ENCODE measurements around the gene HIP1. TPM values are rescaled to one million over a fixed set of nuclear protein-coding genes. Genes with fewer than 3 reads are reported as not detected.
A peak's percentile ranks its signal among the peaks of the same experiment; 100 is the strongest.
"Not testable (repeated sequence)": the region's sequence is repeated elsewhere in the genome, so short reads cannot be mapped to it uniquely, and the experiment has no call there.

HIP1 gene
- total RNA-seq, 1 experiment from 2014 or later = 11.1 TPM

- DNase-seq (ENCODE audit: unreplicated experiment); BruUV-seq (replicated peaks); POLR2A ChIA-PET; H3K27ac Mint-ChIP-seq (ENCODE audit: low read depth, unreplicated experiment); H3K9me3 Mint-ChIP-seq (ENCODE audit: unreplicated experiment); H3K4me3 Mint-ChIP-seq (ENCODE audit: unreplicated experiment); H3K4me1 Mint-ChIP-seq (ENCODE audit: insufficient read depth, unreplicated experiment); CTCF ChIA-PET; H3K27me3 Mint-ChIP-seq (ENCODE audit: insufficient read depth, unreplicated experiment); intact Hi-C loops (cut with micrococcal nuclease): not testable (repeated sequence)
- H3K36me3 Mint-ChIP-seq (ENCODE audit: insufficient read depth, unreplicated experiment) = peaks cover 19% of the 10 kb centered on the region
These were observed 246.7 kb downstream of the HIP1 start, which contains the start of gene SPDYE5 for GRCh38 chr7:75492020-75492419. TSS of gene SPDYE5 (plus strand) at chr7:75492320. CDS start at chr7:75494048, 1,728 bp downstream.

GRCh38 chr7:75485979-75486643 is 252.6 kb downstream of the HIP1 start, which contains the start of gene POM121C:
TSS of gene POM121C (minus strand) at chr7:75486299. CDS start at chr7:75441496, 44,803 bp downstream.
- H3K36me3 Mint-ChIP-seq (ENCODE audit: insufficient read depth, unreplicated experiment) = peaks cover 33% of the 10 kb centered on the region
- peak within 1 kb of the TSS; percentile 90 for H3K27ac Mint-ChIP-seq (ENCODE audit: low read depth, unreplicated experiment)
- POLR2A ChIA-PET = interaction anchor here (0.7 to 1.3 kb wide), 2 partner anchors 44 to 390 kb away, joined by 3 read pairs; no protein-coding TSS in a partner anchor
- CTCF ChIA-PET = interaction anchor here (0.6 to 1.2 kb wide), 3 partner anchors 47 to 276 kb away, joined by 3 to 5 read pairs (median 4); no protein-coding TSS in a partner anchor
- H3K9me3 Mint-ChIP-seq (ENCODE audit: unreplicated experiment); BruUV-seq (replicated peaks); H3K27me3 Mint-ChIP-seq (ENCODE audit: insufficient read depth, unreplicated experiment); intact Hi-C loops (cut with micrococcal nuclease); H3K4me1 Mint-ChIP-seq (ENCODE audit: insufficient read depth, unreplicated experiment): not testable (repeated sequence)
- H3K4me3 Mint-ChIP-seq (ENCODE audit: unreplicated experiment) = peak within 1 kb of the TSS; percentile 96
- peak; percentile 88 for DNase-seq (ENCODE audit: unreplicated experiment)

DNA sequence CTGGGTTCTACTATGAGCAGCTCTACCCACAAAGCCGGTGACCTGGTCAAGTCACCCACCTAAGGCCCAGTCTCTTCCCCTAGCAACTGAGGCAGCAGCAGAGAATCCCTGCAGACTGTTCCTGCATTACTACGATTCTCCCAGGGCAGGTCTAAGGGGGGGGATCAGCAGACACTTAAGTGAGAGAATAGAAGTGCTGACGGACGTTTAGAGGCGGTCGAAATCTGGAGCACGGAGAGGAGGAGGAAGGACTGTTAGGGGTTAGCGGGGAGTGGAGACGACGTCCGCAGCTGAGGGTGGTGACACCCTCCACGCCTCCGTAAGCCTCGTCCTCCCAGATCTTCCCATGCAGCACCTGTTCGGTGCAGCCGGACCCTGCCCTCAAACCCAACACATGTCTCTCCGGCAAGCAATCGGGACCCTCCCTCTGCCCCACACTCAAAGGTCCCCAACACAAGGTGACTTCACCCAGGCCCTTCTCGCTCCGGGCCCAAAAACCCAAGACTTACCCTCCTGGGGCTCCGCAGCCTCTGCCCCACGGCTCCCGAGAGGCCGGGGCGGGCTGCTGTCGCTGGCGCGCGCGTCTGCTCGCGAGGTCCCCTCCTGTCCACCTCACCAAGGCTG is 253.3 kb downstream of the HIP1 start:
- H3K27me3 Mint-ChIP-seq (ENCODE audit: insufficient read depth, unreplicated experiment); BruUV-seq (replicated peaks); H3K4me1 Mint-ChIP-seq (ENCODE audit: insufficient read depth, unreplicated experiment); intact Hi-C loops (cut with micrococcal nuclease); H3K9me3 Mint-ChIP-seq (ENCODE audit: unreplicated experiment): not testable (repeated sequence)
- Mint-ChIP-seq H3K27ac (ENCODE audit: low read depth, unreplicated experiment) (peak overlapping the region; percentile 90), H3K4me3 (ENCODE audit: unreplicated experiment) (peak overlapping the region; percentile 96), H3K36me3 (ENCODE audit: insufficient read depth, unreplicated experiment) (peaks cover 33% of the 10 kb centered on the region)
- ChIA-PET CTCF (interaction anchor here (1.2 kb wide), 1 partner anchor 273 kb away, joined by 5 read pairs; no protein-coding TSS in a partner anchor), POLR2A (interaction anchor here (0.7 to 1.3 kb wide), 2 partner anchors 44 to 391 kb away, joined by 3 read pairs; no protein-coding TSS in a partner anchor)
- peak; percentile 5 for DNase-seq (ENCODE audit: unreplicated experiment)

Other genes with a start within 250 kb of the HIP1 start
- 0.12 and 0.16 TPM in 2 replicates for gene SPDYE5, start 246.6 kb downstream of the HIP1 start, total RNA-seq (2022)
- gene CCL26, start 33.3 kb upstream of the HIP1 start, total RNA-seq (2022) = not detected in 2 replicates
- gene CCL24, start 74.9 kb upstream of the HIP1 start, total RNA-seq (2022) = not detected in 2 replicates
- 36.1 and 38.6 TPM in 2 replicates for gene RHBDD2, start 140.1 kb upstream of the HIP1 start, total RNA-seq (2022)
- 45.1 and 58.0 TPM in 2 replicates for gene POR, start 176.2 kb upstream of the HIP1 start, total RNA-seq (2022)

Data from MCF 10A (cell line).